ENCODE results near the gene QSOX2.
"Not testable (repeated sequence)": the region's sequence is repeated elsewhere in the genome, so short reads cannot be mapped to it uniquely, and the experiment has no call there.

Gene QSOX2

GRCh38 chr9:136275655-136276429 is 30.2 kb upstream of the QSOX2 start:
- H3K36me3 Mint-ChIP-seq = no peaks in the 10 kb centered on the region
- no peak overlapping the region for H3K4me3 Mint-ChIP-seq
- ATAC-seq (ENCODE audit: low read depth) = no peak
- DNase-seq (ENCODE audit: low spot score in 2 of 2) = no peak
- H3K27me3 Mint-ChIP-seq = peaks cover 3% of the 10 kb centered on the region
- H3K9me3 Mint-ChIP-seq = no peaks in the 10 kb centered on the region
- H3K4me1 Mint-ChIP-seq = no peaks in the 10 kb centered on the region
- H3K27ac Mint-ChIP-seq = no peak overlapping the region

GRCh38 chr9:136274786-136275654 is 29.4 kb upstream of the QSOX2 start:
- Mint-ChIP-seq H3K27me3 (peaks cover 3% of the 10 kb centered on the region), H3K9me3 (no peaks in the 10 kb centered on the region), H3K4me3 (no peak overlapping the region), H3K36me3 (no peaks in the 10 kb centered on the region), H3K27ac (no peak overlapping the region), H3K4me1 (no peaks in the 10 kb centered on the region)
- ATAC-seq (ENCODE audit: low read depth) (no peak), DNase-seq (ENCODE audit: low spot score in 2 of 2) (no peak)

GRCh38 chr9:136273921-136274785 is 28.5 kb upstream of the QSOX2 start:
- H3K9me3 Mint-ChIP-seq = no peaks in the 10 kb centered on the region
- H3K36me3 Mint-ChIP-seq = no peaks in the 10 kb centered on the region
- H3K27ac Mint-ChIP-seq = no peak overlapping the region
- no peaks in the 10 kb centered on the region for H3K4me1 Mint-ChIP-seq
- ATAC-seq (ENCODE audit: low read depth) (no peak), DNase-seq (ENCODE audit: low spot score in 2 of 2) (no peak)
- H3K27me3 Mint-ChIP-seq = peaks cover 5% of the 10 kb centered on the region
- no peak overlapping the region for H3K4me3 Mint-ChIP-seq

GRCh38 chr9:136273244-136273865 is 27.7 kb upstream of the QSOX2 start:
- DNase-seq (ENCODE audit: low spot score in 2 of 2) (no peak), ATAC-seq (ENCODE audit: low read depth) (no peak)
- H3K27ac Mint-ChIP-seq = no peak overlapping the region
- no peak overlapping the region for H3K4me3 Mint-ChIP-seq
- H3K9me3 Mint-ChIP-seq = no peaks in the 10 kb centered on the region
- H3K36me3 Mint-ChIP-seq = no peaks in the 10 kb centered on the region
- no peaks in the 10 kb centered on the region for H3K4me1 Mint-ChIP-seq
- H3K27me3 Mint-ChIP-seq = peaks cover 8% of the 10 kb centered on the region

GRCh38 chr9:136270173-136270705 is 24.6 kb upstream of the QSOX2 start:
- peaks cover 4% of the 10 kb centered on the region for H3K27me3 Mint-ChIP-seq
- H3K36me3 Mint-ChIP-seq = no peaks in the 10 kb centered on the region
- no peak for ATAC-seq (ENCODE audit: low read depth)
- H3K27ac Mint-ChIP-seq = no peak overlapping the region
- no peaks in the 10 kb centered on the region for H3K9me3 Mint-ChIP-seq
- H3K4me1 Mint-ChIP-seq = peaks cover 4% of the 10 kb centered on the region
- no peak for DNase-seq (ENCODE audit: low spot score in 2 of 2)
- H3K4me3 Mint-ChIP-seq = no peak overlapping the region

- Mint-ChIP-seq H3K4me3 (no peak overlapping the region), H3K27me3 (peaks cover 4% of the 10 kb centered on the region), H3K27ac (no peak overlapping the region), H3K36me3 (no peaks in the 10 kb centered on the region), H3K9me3 (no peaks in the 10 kb centered on the region), H3K4me1 (peaks cover 4% of the 10 kb centered on the region)
- DNase-seq (ENCODE audit: low spot score in 2 of 2) (no peak), ATAC-seq (ENCODE audit: low read depth) (no peak)
Observed at GRCh38 chr9:136268735-136269134, 23.1 kb upstream of the QSOX2 start.

- Mint-ChIP-seq H3K9me3 (no peaks in the 10 kb centered on the region), H3K4me1 (peaks cover 4% of the 10 kb centered on the region), H3K4me3 (peak overlapping the region; percentile 82), H3K36me3 (no peaks in the 10 kb centered on the region), H3K27me3 (peaks cover 4% of the 10 kb centered on the region), H3K27ac (no peak overlapping the region)
- DNase-seq (ENCODE audit: low spot score in 2 of 2) (no peak), ATAC-seq (ENCODE audit: low read depth) (no peak)
Observed at GRCh38 chr9:136268318-136268717, 22.7 kb upstream of the QSOX2 start.

- Mint-ChIP-seq H3K4me3 (peak overlapping the region; percentile 82), H3K4me1 (peaks cover 4% of the 10 kb centered on the region), H3K9me3 (no peaks in the 10 kb centered on the region), H3K27me3 (peaks cover 4% of the 10 kb centered on the region), H3K27ac (no peak overlapping the region), H3K36me3 (no peaks in the 10 kb centered on the region)
- ATAC-seq (ENCODE audit: low read depth) (peak; percentile 92), DNase-seq (ENCODE audit: low spot score in 2 of 2) (peak; percentile 71 to 73)
Observed at GRCh38 chr9:136267261-136268111, 21.9 kb upstream of the QSOX2 start.

- not testable (repeated sequence) for H3K9me3 Mint-ChIP-seq; H3K4me1 Mint-ChIP-seq; DNase-seq (ENCODE audit: low spot score in 2 of 2); H3K27me3 Mint-ChIP-seq; ATAC-seq (ENCODE audit: low read depth); H3K36me3 Mint-ChIP-seq
- H3K4me3 Mint-ChIP-seq = peak overlapping the region; percentile 80
- peak overlapping the region; percentile 25 for H3K27ac Mint-ChIP-seq
Observed at GRCh38 chr9:136266641-136267040, 21.0 kb upstream of the QSOX2 start.

- Mint-ChIP-seq H3K27ac (no peak overlapping the region), H3K27me3 (peaks cover 6% of the 10 kb centered on the region), H3K36me3 (no peaks in the 10 kb centered on the region), H3K4me3 (no peak overlapping the region), H3K9me3 (no peaks in the 10 kb centered on the region), H3K4me1 (peaks cover 6% of the 10 kb centered on the region)
- ATAC-seq (ENCODE audit: low read depth) = no peak
- DNase-seq (ENCODE audit: low spot score in 2 of 2) = no peak
Observed at GRCh38 chr9:136265561-136266355, 20.1 kb upstream of the QSOX2 start.

- Mint-ChIP-seq H3K4me3 (no peak overlapping the region), H3K27me3 (peaks cover 5% of the 10 kb centered on the region), H3K4me1 (peaks cover 6% of the 10 kb centered on the region), H3K36me3 (no peaks in the 10 kb centered on the region), H3K27ac (no peak overlapping the region), H3K9me3 (no peaks in the 10 kb centered on the region)
- no peak for DNase-seq (ENCODE audit: low spot score in 2 of 2)
- ATAC-seq (ENCODE audit: low read depth) = no peak
Observed at GRCh38 chr9:136264441-136265405, 19.1 kb upstream of the QSOX2 start.

Data from memory B cell (primary cell).